C4-2B (cell line): ENCODE results near the gene GRK4.

Experiments used
- H3K27ac ChIP-seq: fragments of 450-650 bp; 2 replicates; pipeline ENCODE4 v1.5.1; 2017
- CTCF ChIP-seq: fragments of 450-650 bp; conservative IDR thresholded peaks from 2 replicates; pipeline ENCODE4 v1.5.1; 2017; ENCODE audit warnings: mild to moderate bottlenecking
- ZFX ChIP-seq: fragments of 450-650 bp; IDR thresholded peaks from 2 replicates; pipeline ENCODE4 v1.6.1; 2017

GRK4 gene

GRCh38 chr4:3066836-3067400, 103.5 kb downstream of the GRK4 start:
- no peak for TF ChIP-seq ZFX
- no peak for TF ChIP-seq CTCF

GRCh38 chr4:3067473-3068001, 104.2 kb downstream of the GRK4 start:
- TF ChIP-seq ZFX (no peak), CTCF (no peak)

More at GRCh38 chr4:3066836-3067400, 103.5 kb downstream of the GRK4 start:
- H3K27ac ChIP-seq, result no peak overlapping the region

GRCh38 chr4:3069661-3070199, 106.4 kb downstream of the GRK4 start:
- TF ChIP-seq ZFX (no peak), CTCF (no peak)
- H3K27ac ChIP-seq, result no peak overlapping the region

More at GRCh38 chr4:3067473-3068001, 104.2 kb downstream of the GRK4 start:
- no peak overlapping the region for H3K27ac ChIP-seq

- TF ChIP-seq ZFX (no peak), CTCF (no peak)
- no peak overlapping the region for H3K27ac ChIP-seq
These were observed 107.5 kb downstream of the GRK4 start for GRCh38 chr4:3070709-3071500.

GRCh38 chr4:3071811-3072210, 108.4 kb downstream of the GRK4 start:
- TF ChIP-seq ZFX (no peak), CTCF (no peak)

GRCh38 chr4:3073158-3074077, 110.0 kb downstream of the GRK4 start:
- H3K27ac ChIP-seq, result peak overlapping the region; percentile 77
- TF ChIP-seq ZFX (no peak), CTCF (peak; percentile 18)

More at GRCh38 chr4:3071811-3072210, 108.4 kb downstream of the GRK4 start:
- H3K27ac ChIP-seq, result no peak overlapping the region
